MM.1S (cell line): ENCODE results near the gene LYPLA2.

Source experiments
- DNase-seq: peaks from one replicate; pipeline ENCODE4 v3.0.0-alpha.2; 2015
- H2AFZ ChIP-seq: fragments of 300-600 bp; sonication (generic); 2 replicates; pipeline ENCODE4 v1.6.0; 2016; ENCODE audit warnings: antibody characterized with exemption, low read length
- H3F3A ChIP-seq: fragments of 300-600 bp; sonication (generic); 2 replicates; pipeline ENCODE4 v1.6.1; 2016; ENCODE audit warnings: mild to moderate bottlenecking, antibody characterized with exemption, low read length, moderate library complexity, mixed read lengths; ENCODE audit not compliant: insufficient read depth
- H3K27ac ChIP-seq: fragments of 300-600 bp; sonication (generic); 2 replicates; pipeline ENCODE4 v1.5.1; 2016; ENCODE audit warnings: mild to moderate bottlenecking, low read length
- H3K27me3 ChIP-seq: fragments of 300-600 bp; sonication (generic); replicated peaks from 2 replicates; pipeline ENCODE4 v1.6.0; 2016; ENCODE audit warnings: low read length; ENCODE audit not compliant: insufficient read depth
- H3K36me3 ChIP-seq: fragments of 300-600 bp; sonication (generic); replicated peaks from 2 replicates; pipeline ENCODE4 v1.6.1; 2016; ENCODE audit warnings: mild to moderate bottlenecking, low read length, mixed read lengths; ENCODE audit not compliant: insufficient read depth
- H3K4me1 ChIP-seq: fragments of 300-600 bp; sonication (generic); 2 replicates; pipeline ENCODE4 v1.6.1; 2016; ENCODE audit warnings: low read length, mixed read lengths
- H3K4me2 ChIP-seq: fragments of 300-600 bp; sonication (generic); 2 replicates; pipeline ENCODE4 v1.6.0; 2016; ENCODE audit warnings: low read depth, low read length
- H3K4me3 ChIP-seq: fragments of 300-600 bp; sonication (generic); 2 replicates; pipeline ENCODE4 v1.5.1; 2016; ENCODE audit warnings: low read length, mixed read lengths
- H3K79me2 ChIP-seq: fragments of 300-600 bp; sonication (generic); 2 replicates; pipeline ENCODE4 v1.6.1; 2016; ENCODE audit warnings: mixed run types, low read length, mixed read lengths
- H3K9ac ChIP-seq: fragments of 300-600 bp; sonication (generic); 2 replicates; pipeline ENCODE4 v1.6.1; 2016; ENCODE audit warnings: low read length, mixed read lengths
- H3K9me2 ChIP-seq: fragments of 300-600 bp; sonication (generic); replicated peaks from 2 replicates; pipeline ENCODE4 v1.6.1; 2016; ENCODE audit warnings: mild to moderate bottlenecking, low read length, mixed read lengths; ENCODE audit not compliant: insufficient read depth
- H3K9me3 ChIP-seq: fragments of 300-600 bp; sonication (generic); replicated peaks from 2 replicates; pipeline ENCODE4 v1.6.1; 2016; ENCODE audit warnings: mild to moderate bottlenecking, low read length, mixed read lengths; ENCODE audit not compliant: insufficient read depth
- H4K20me1 ChIP-seq: fragments of 300-600 bp; sonication (generic); 2 replicates; pipeline ENCODE4 v1.6.1; 2016; ENCODE audit warnings: mild to moderate bottlenecking, low read length, moderate library complexity, mixed read lengths; ENCODE audit not compliant: insufficient read depth
- CTCF ChIP-seq: fragments of 300-600 bp; sonication (generic); IDR thresholded peaks from 2 replicates; pipeline ENCODE4 v1.5.1; 2016; ENCODE audit warnings: antibody characterized with exemption, low read length, mixed read lengths
- EZH2 ChIP-seq: fragments of 300-600 bp; sonication (generic); optimal IDR thresholded peaks from 2 replicates; pipeline ENCODE3; 2017; ENCODE audit warnings: low read depth, mild to moderate bottlenecking, antibody characterized with exemption, low read length, mixed read lengths
- EZH2phosphoT487 ChIP-seq: fragments of 300-600 bp; sonication (generic); IDR thresholded peaks from 2 replicates; pipeline ENCODE4 v1.6.1; 2018; ENCODE audit warnings: antibody characterized with exemption, low read length

LYPLA2 gene

GRCh38 chr1:23817633-23818032, 26.7 kb downstream of the LYPLA2 start:
- H3K27me3 ChIP-seq, result no peaks in the 10 kb centered on the region
- H3K36me3 ChIP-seq, result no peaks in the 10 kb centered on the region
- H3K9me3 ChIP-seq, result no peaks in the 10 kb centered on the region
- no peak overlapping the region for H3K4me3 ChIP-seq
- TF ChIP-seq EZH2 (no peak), EZH2phosphoT487 (no peak), CTCF (no peak)
- no peak overlapping the region for H3K4me2 ChIP-seq
- no peak overlapping the region for H3K27ac ChIP-seq
- H3K4me1 ChIP-seq, result no peaks in the 10 kb centered on the region
- DNase-seq, result no peak
- H3F3A ChIP-seq, result no peaks in the 10 kb centered on the region
- H3K9me2 ChIP-seq, result no peaks in the 10 kb centered on the region
- no peaks in the 10 kb centered on the region for H3K79me2 ChIP-seq
- no peak overlapping the region for H3K9ac ChIP-seq
- no peak overlapping the region for H2AFZ ChIP-seq
- no peaks in the 10 kb centered on the region for H4K20me1 ChIP-seq

GRCh38 chr1:23823767-23824166, 32.8 kb downstream of the LYPLA2 start:
- Histone ChIP-seq H3K9me2 (no peaks in the 10 kb centered on the region), H4K20me1 (no peaks in the 10 kb centered on the region), H3K4me3 (no peak overlapping the region), H3K4me1 (0 out of 2 replicates have a peak, but pooled peaks cover 7% of the 10 kb centered on the region), H3K36me3 (no peaks in the 10 kb centered on the region), H3K9ac (no peak overlapping the region), H3F3A (no peaks in the 10 kb centered on the region), H3K9me3 (no peaks in the 10 kb centered on the region), H3K27ac (no peak overlapping the region), H3K4me2 (peak overlapping the region; percentile 80; the same call in 1 of the 2 replicates), H2AFZ (no peak overlapping the region), H3K27me3 (no peaks in the 10 kb centered on the region), H3K79me2 (peaks cover 16% of the 10 kb centered on the region)
- no peak for TF ChIP-seq EZH2phosphoT487
- TF ChIP-seq CTCF, result no peak
- TF ChIP-seq EZH2, result no peak
- no peak for DNase-seq

GRCh38 chr1:23824711-23825075, 33.7 kb downstream of the LYPLA2 start:
- DNase-seq, result no peak
- Histone ChIP-seq H3K9me2 (no peaks in the 10 kb centered on the region), H3K9me3 (no peaks in the 10 kb centered on the region), H3K27ac (no peak overlapping the region), H3K27me3 (no peaks in the 10 kb centered on the region), H3K4me2 (peak overlapping the region; percentile 80), H2AFZ (peak overlapping the region; percentile 97), H3F3A (no peaks in the 10 kb centered on the region), H3K4me3 (peak overlapping the region; percentile 90), H3K79me2 (peaks cover 16% of the 10 kb centered on the region), H3K36me3 (no peaks in the 10 kb centered on the region), H4K20me1 (no peaks in the 10 kb centered on the region), H3K9ac (peak overlapping the region; percentile 94), H3K4me1 (0 out of 2 replicates have a peak, but pooled peaks cover 7% of the 10 kb centered on the region)
- TF ChIP-seq EZH2phosphoT487 (no peak), EZH2 (no peak), CTCF (no peak)
